ENCODE results near the gene ZNF598. TPM values are rescaled to one million over a fixed set of nuclear protein-coding genes. Genes with fewer than 3 reads are reported as not detected.

Gene ZNF598
- total and polyA plus RNA-seq, 4 donors: 2.7 to 28.4 (median 16.2) TPM

DNA sequence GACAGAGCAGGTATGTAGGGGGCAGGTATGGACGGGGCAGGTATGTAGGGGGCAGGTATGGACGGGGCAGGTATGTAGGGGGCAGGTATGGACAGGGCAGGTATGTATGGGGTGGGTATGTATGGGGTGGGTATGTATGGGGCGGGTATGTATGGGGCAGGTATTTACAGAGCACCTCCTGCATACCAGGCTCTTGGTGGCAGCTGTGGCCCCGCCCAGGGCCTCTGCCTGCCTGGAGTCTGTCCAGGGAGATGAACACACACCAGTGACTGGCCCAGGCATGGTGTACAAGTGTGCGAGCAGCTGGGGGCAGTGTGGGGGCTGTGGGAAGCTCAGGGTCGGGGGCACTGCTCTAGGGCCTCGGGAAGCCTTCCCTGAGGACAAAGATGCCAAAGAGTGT is 59.6 kb downstream of the ZNF598 start:
- no peak overlapping the region for H3K27ac ChIP-seq (ENCODE audit: low read depth in 1 of 2, low read length in 2 of 2)

GRCh38 chr16:1949507-1949906 is 60.1 kb downstream of the ZNF598 start:
- DNase-seq (ENCODE audit: low spot score): no peak
- H3K4me3 ChIP-seq (ENCODE audit: low read depth in 1 of 3, low read length in 3 of 3): no peak overlapping the region
- 95% methylated on average over 11 of the region's 11 CpGs for WGBS
- no peaks in the 10 kb centered on the region for H3K4me1 ChIP-seq (ENCODE audit: control insufficient read depth in 4 of 4, insufficient read depth in 4 of 4, low read length in 3 of 4)
- H3K27ac ChIP-seq (ENCODE audit: low read depth in 1 of 2, low read length in 2 of 2): no peak overlapping the region
- H3K36me3 ChIP-seq (ENCODE audit: control insufficient read depth in 4 of 4, insufficient read depth in 3 of 4, low read depth in 1 of 4, low read length in 3 of 4): no peaks in the 10 kb centered on the region
- no peak overlapping the region for H3K9ac ChIP-seq (ENCODE audit: low read depth in 1 of 2, low read length in 2 of 2)
- H3K9me3 ChIP-seq (ENCODE audit: control insufficient read depth in 4 of 4, low read length in 3 of 4): no peaks in the 10 kb centered on the region
- no peaks in the 10 kb centered on the region for H3K27me3 ChIP-seq (ENCODE audit: control insufficient read depth in 4 of 4, insufficient read depth in 4 of 4, low read length in 3 of 4)
- no peak for TF ChIP-seq GABPA (IDR thresholded peaks at IDR 0.05 in 1 of 2, conservative IDR thresholded peaks at IDR 0.05 in 1 of 2)
- TF ChIP-seq HNF4G (IDR thresholded peaks at IDR 0.05): no peak
- TF ChIP-seq, protein P1, sequence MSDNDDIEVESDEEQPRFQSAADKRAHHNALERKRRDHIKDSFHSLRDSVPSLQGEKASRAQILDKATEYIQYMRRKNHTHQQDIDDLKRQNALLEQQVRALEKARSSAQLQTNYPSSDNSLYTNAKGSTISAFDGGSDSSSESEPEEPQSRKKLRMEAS (IDR thresholded peaks at IDR 0.05): no peak
- TF ChIP-seq HNF4A (conservative IDR thresholded peaks at IDR 0.05): no peak
- no peak for TF ChIP-seq SP1 (IDR thresholded peaks at IDR 0.05)
- no peak for TF ChIP-seq JUND (IDR thresholded peaks at IDR 0.05)
- TF ChIP-seq, protein P2, sequence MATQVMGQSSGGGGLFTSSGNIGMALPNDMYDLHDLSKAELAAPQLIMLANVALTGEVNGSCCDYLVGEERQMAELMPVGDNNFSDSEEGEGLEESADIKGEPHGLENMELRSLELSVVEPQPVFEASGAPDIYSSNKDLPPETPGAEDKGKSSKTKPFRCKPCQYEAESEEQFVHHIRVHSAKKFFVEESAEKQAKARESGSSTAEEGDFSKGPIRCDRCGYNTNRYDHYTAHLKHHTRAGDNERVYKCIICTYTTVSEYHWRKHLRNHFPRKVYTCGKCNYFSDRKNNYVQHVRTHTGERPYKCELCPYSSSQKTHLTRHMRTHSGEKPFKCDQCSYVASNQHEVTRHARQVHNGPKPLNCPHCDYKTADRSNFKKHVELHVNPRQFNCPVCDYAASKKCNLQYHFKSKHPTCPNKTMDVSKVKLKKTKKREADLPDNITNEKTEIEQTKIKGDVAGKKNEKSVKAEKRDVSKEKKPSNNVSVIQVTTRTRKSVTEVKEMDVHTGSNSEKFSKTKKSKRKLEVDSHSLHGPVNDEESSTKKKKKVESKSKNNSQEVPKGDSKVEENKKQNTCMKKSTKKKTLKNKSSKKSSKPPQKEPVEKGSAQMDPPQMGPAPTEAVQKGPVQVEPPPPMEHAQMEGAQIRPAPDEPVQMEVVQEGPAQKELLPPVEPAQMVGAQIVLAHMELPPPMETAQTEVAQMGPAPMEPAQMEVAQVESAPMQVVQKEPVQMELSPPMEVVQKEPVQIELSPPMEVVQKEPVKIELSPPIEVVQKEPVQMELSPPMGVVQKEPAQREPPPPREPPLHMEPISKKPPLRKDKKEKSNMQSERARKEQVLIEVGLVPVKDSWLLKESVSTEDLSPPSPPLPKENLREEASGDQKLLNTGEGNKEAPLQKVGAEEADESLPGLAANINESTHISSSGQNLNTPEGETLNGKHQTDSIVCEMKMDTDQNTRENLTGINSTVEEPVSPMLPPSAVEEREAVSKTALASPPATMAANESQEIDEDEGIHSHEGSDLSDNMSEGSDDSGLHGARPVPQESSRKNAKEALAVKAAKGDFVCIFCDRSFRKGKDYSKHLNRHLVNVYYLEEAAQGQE (IDR thresholded peaks at IDR 0.05): no peak
- TF ChIP-seq RAD21 (IDR thresholded peaks at IDR 0.05): no peak
- no peak for TF ChIP-seq YY1 (IDR thresholded peaks at IDR 0.05)
- no peak for TF ChIP-seq TAF1 (conservative IDR thresholded peaks at IDR 0.05)
- TF ChIP-seq, protein P3, sequence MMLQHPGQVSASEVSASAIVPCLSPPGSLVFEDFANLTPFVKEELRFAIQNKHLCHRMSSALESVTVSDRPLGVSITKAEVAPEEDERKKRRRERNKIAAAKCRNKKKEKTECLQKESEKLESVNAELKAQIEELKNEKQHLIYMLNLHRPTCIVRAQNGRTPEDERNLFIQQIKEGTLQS (IDR thresholded peaks at IDR 0.05): no peak

More for the DNA sequence above, 59.6 kb downstream of the ZNF598 start:
- no peaks in the 10 kb centered on the region for H3K9me3 ChIP-seq (ENCODE audit: control insufficient read depth in 4 of 4, low read length in 3 of 4)
- WGBS: 84% methylated on average over 7 of the region's 7 CpGs
- no peaks in the 10 kb centered on the region for H3K27me3 ChIP-seq (ENCODE audit: control insufficient read depth in 4 of 4, insufficient read depth in 4 of 4, low read length in 3 of 4)
- no peak for DNase-seq (ENCODE audit: low spot score)
- no peak overlapping the region for H3K4me3 ChIP-seq (ENCODE audit: low read depth in 1 of 3, low read length in 3 of 3)
- H3K9ac ChIP-seq (ENCODE audit: low read depth in 1 of 2, low read length in 2 of 2): no peak overlapping the region
- TF ChIP-seq ZBTB33 (IDR thresholded peaks at IDR 0.05) (no peak), NR2F2 (IDR thresholded peaks at IDR 0.05) (no peak), TAF1 (conservative IDR thresholded peaks at IDR 0.05) (no peak), JUND (IDR thresholded peaks at IDR 0.05) (no peak), RXRA (IDR thresholded peaks at IDR 0.05) (no peak), HNF4A (conservative IDR thresholded peaks at IDR 0.05) (no peak)
- no peaks in the 10 kb centered on the region for H3K36me3 ChIP-seq (ENCODE audit: control insufficient read depth in 4 of 4, insufficient read depth in 3 of 4, low read depth in 1 of 4, low read length in 3 of 4)
- no peaks in the 10 kb centered on the region for H3K4me1 ChIP-seq (ENCODE audit: control insufficient read depth in 4 of 4, insufficient read depth in 4 of 4, low read length in 3 of 4)

Small RNAs within 50 kb of the gene (small RNA-seq; reads per million reads assigned to genes)
- gene AC005363.2: not detected
- not detected for gene RN7SL219P
- gene SNORA10: not detected
- not detected for gene SNORA64

Other genes starting within 250 kb of the ZNF598 start
Only the 30 nearest of the 33 such genes appear.
- gene MRPS34, start 236.7 kb downstream of the ZNF598 start, total RNA-seq: 10 to 100 TPM; 42.4 to 46.7 TPM
- gene MRPS34, start 236.7 kb downstream of the ZNF598 start, polyA plus RNA-seq: 100 to 1,000 TPM in 1 of 2 donors, 10 to 100 TPM in 1; 70.7 to 100 TPM
- gene SPSB3, start 227.2 kb downstream of the ZNF598 start, total RNA-seq: 10 to 100 TPM; 27.7 to 44.5 TPM
- gene SPSB3, start 227.2 kb downstream of the ZNF598 start, polyA plus RNA-seq: 10 to 100 TPM; 31.1 to 60.5 TPM
- 10 to 100 TPM; 28.9 to 80.9 TPM for gene NUBP2, start 226.9 kb downstream of the ZNF598 start, total RNA-seq
- gene NUBP2, start 226.9 kb downstream of the ZNF598 start, polyA plus RNA-seq: 10 to 100 TPM; 51.8 to 56.3 TPM
- gene IGFALS, start 216.1 kb downstream of the ZNF598 start, total RNA-seq: 100 to 1,000 TPM in 1 of 2 donors, 10 to 100 TPM in 1; 19.8 to 161 TPM
- 10 to 100 TPM; 62.6 to 74.2 TPM for gene IGFALS, start 216.1 kb downstream of the ZNF598 start, polyA plus RNA-seq
- 100 to 1,000 TPM; 219 to 252 TPM for gene HAGH, start 183.0 kb downstream of the ZNF598 start, total RNA-seq
- gene HAGH, start 183.0 kb downstream of the ZNF598 start, polyA plus RNA-seq: 100 to 1,000 TPM; 169 to 188 TPM
- 10 to 100 TPM; 71.9 to 84.2 TPM for gene FAHD1, start 182.6 kb downstream of the ZNF598 start, total RNA-seq
- gene FAHD1, start 182.6 kb downstream of the ZNF598 start, polyA plus RNA-seq: 10 to 100 TPM; 42.7 to 50.9 TPM
- 1 to 10 TPM in 1 of 2 donors, not detected in 1; 2.2 TPM for gene MEIOB, start 137.7 kb downstream of the ZNF598 start, total RNA-seq
- under 1 TPM in 1 of 2 donors, not detected in 1; 0.33 TPM for gene MEIOB, start 137.7 kb downstream of the ZNF598 start, polyA plus RNA-seq
- gene HS3ST6, start 91.4 kb downstream of the ZNF598 start, total RNA-seq: not detected
- not detected for gene HS3ST6, start 91.4 kb downstream of the ZNF598 start, polyA plus RNA-seq
- 10 to 100 TPM; 32.2 to 43.9 TPM for gene MSRB1, start 66.6 kb downstream of the ZNF598 start, total RNA-seq
- 100 to 1,000 TPM; 152 to 169 TPM for gene MSRB1, start 66.6 kb downstream of the ZNF598 start, polyA plus RNA-seq
- gene RPL3L, start 55.1 kb downstream of the ZNF598 start, total RNA-seq: not detected
- under 1 TPM in 1 of 2 donors, not detected in 1; 0.14 TPM for gene RPL3L, start 55.1 kb downstream of the ZNF598 start, polyA plus RNA-seq
- 100 to 1,000 TPM in 1 of 2 donors, 10 to 100 TPM in 1; 93.9 to 110 TPM for gene NDUFB10, start 50.3 kb downstream of the ZNF598 start, total RNA-seq
- gene NDUFB10, start 50.3 kb downstream of the ZNF598 start, polyA plus RNA-seq: 100 to 1,000 TPM; 156 to 195 TPM
- gene RPS2, start 45.0 kb downstream of the ZNF598 start, total RNA-seq: 1,000 to 10,000 TPM in 1 of 2 donors, 100 to 1,000 TPM in 1; 621 to 1,440 TPM
- 1,000 to 10,000 TPM in 1 of 2 donors, 100 to 1,000 TPM in 1; 524 to 1,259 TPM for gene RPS2, start 45.0 kb downstream of the ZNF598 start, polyA plus RNA-seq
- not detected for gene RNF151, start 43.0 kb downstream of the ZNF598 start, total RNA-seq
- not detected for gene RNF151, start 43.0 kb downstream of the ZNF598 start, polyA plus RNA-seq
- 10 to 100 TPM; 12.5 to 13.9 TPM for gene TBL3, start 37.8 kb downstream of the ZNF598 start, total RNA-seq
- gene TBL3, start 37.8 kb downstream of the ZNF598 start, polyA plus RNA-seq: 10 to 100 TPM; 14.5 to 24.3 TPM
- gene NOXO1, start 28.4 kb downstream of the ZNF598 start, total RNA-seq: under 1 TPM; 0.28 to 0.67 TPM
- gene NOXO1, start 28.4 kb downstream of the ZNF598 start, polyA plus RNA-seq: under 1 TPM in 1 of 2 donors, not detected in 1; 0.63 TPM
- 1 to 10 TPM; 7.4 to 9.0 TPM for gene GFER, start 25.6 kb downstream of the ZNF598 start, total RNA-seq
- gene GFER, start 25.6 kb downstream of the ZNF598 start, polyA plus RNA-seq: 10 to 100 TPM; 21.3 to 28.4 TPM
- under 1 TPM; 0.17 to 0.47 TPM for gene SYNGR3, start 19.9 kb downstream of the ZNF598 start, total RNA-seq
- gene SYNGR3, start 19.9 kb downstream of the ZNF598 start, polyA plus RNA-seq: under 1 TPM in 1 of 2 donors, not detected in 1; 0.09 TPM
- 1 to 10 TPM; 1.3 to 8.4 TPM for gene NPW, start 10.0 kb upstream of the ZNF598 start, total RNA-seq
- 10 to 100 TPM in 1 of 2 donors, 1 to 10 TPM in 1; 9.9 to 20.6 TPM for gene NPW, start 10.0 kb upstream of the ZNF598 start, polyA plus RNA-seq
- 10 to 100 TPM; 36.6 to 85.8 TPM for gene NHERF2, start 17.1 kb upstream of the ZNF598 start, total RNA-seq
- gene NHERF2, start 17.1 kb upstream of the ZNF598 start, polyA plus RNA-seq: 100 to 1,000 TPM in 1 of 2 donors, 10 to 100 TPM in 1; 62.4 to 205 TPM
- 10 to 100 TPM; 10.4 to 12.7 TPM for gene NTHL1, start 38.0 kb upstream of the ZNF598 start, total RNA-seq
- 100 to 1,000 TPM in 1 of 2 donors, 10 to 100 TPM in 1; 25.4 to 166 TPM for gene NTHL1, start 38.0 kb upstream of the ZNF598 start, polyA plus RNA-seq
- 10 to 100 TPM; 28.3 to 51.2 TPM for gene TSC2, start 38.2 kb upstream of the ZNF598 start, total RNA-seq
- gene TSC2, start 38.2 kb upstream of the ZNF598 start, polyA plus RNA-seq: 10 to 100 TPM; 23.3 to 29.1 TPM
- gene PKD1, start 126.1 kb upstream of the ZNF598 start, total RNA-seq: 10 to 100 TPM; 30.6 to 58.4 TPM
- gene PKD1, start 126.1 kb upstream of the ZNF598 start, polyA plus RNA-seq: 10 to 100 TPM in 1 of 2 donors, 1 to 10 TPM in 1; 8.0 to 20.6 TPM
- gene RAB26, start 138.8 kb upstream of the ZNF598 start, total RNA-seq: 1 to 10 TPM; 1.9 to 3.9 TPM
- gene RAB26, start 138.8 kb upstream of the ZNF598 start, polyA plus RNA-seq: 1 to 10 TPM; 2.6 to 3.4 TPM
- 10 to 100 TPM; 33.2 to 34.8 TPM for gene TRAF7, start 146.0 kb upstream of the ZNF598 start, total RNA-seq
- gene TRAF7, start 146.0 kb upstream of the ZNF598 start, polyA plus RNA-seq: 10 to 100 TPM; 14.7 to 36.6 TPM
- gene CASKIN1, start 186.8 kb upstream of the ZNF598 start, total RNA-seq: under 1 TPM; under 0.01 to 0.09 TPM
- gene CASKIN1, start 186.8 kb upstream of the ZNF598 start, polyA plus RNA-seq: under 1 TPM in 1 of 2 donors, not detected in 1; 0.17 TPM
- 10 to 100 TPM; 11.1 to 14.4 TPM for gene MLST8, start 195.6 kb upstream of the ZNF598 start, total RNA-seq
- gene MLST8, start 195.6 kb upstream of the ZNF598 start, polyA plus RNA-seq: 10 to 100 TPM; 26.0 to 26.7 TPM
- 1 to 10 TPM; 1.9 TPM for gene BRICD5, start 201.0 kb upstream of the ZNF598 start, total RNA-seq
- under 1 TPM; 0.26 to 0.91 TPM for gene BRICD5, start 201.0 kb upstream of the ZNF598 start, polyA plus RNA-seq
- gene PGP, start 205.0 kb upstream of the ZNF598 start, total RNA-seq: 1 to 10 TPM; 5.8 to 9.9 TPM
- 1 to 10 TPM; 3.4 to 6.8 TPM for gene PGP, start 205.0 kb upstream of the ZNF598 start, polyA plus RNA-seq
- gene E4F1, start 213.8 kb upstream of the ZNF598 start, total RNA-seq: 10 to 100 TPM; 16.5 to 19.1 TPM
- gene E4F1, start 213.8 kb upstream of the ZNF598 start, polyA plus RNA-seq: 10 to 100 TPM in 1 of 2 donors, 1 to 10 TPM in 1; 4.4 to 11.0 TPM
- under 1 TPM; 0.37 to 0.67 TPM for gene DNASE1L2, start 226.6 kb upstream of the ZNF598 start, total RNA-seq
- gene DNASE1L2, start 226.6 kb upstream of the ZNF598 start, polyA plus RNA-seq: under 1 TPM; 0.13 to 0.20 TPM